Suprapubic skin (tissue), 4 donors: Measurements from ENCODE around the gene LRRC47.

Source experiments
- CTCF ChIP-seq, 2 donors: fragments of 200-600 bp in 1 of 2; fragments of 450-650 bp in 1 of 2; sonication (generic) in 1 of 2; IDR thresholded peaks; one replicate each; pipeline ENCODE4 v1.5.1; 2016 to 2019; ENCODE audit warnings: antibody characterized with exemption in 2 of 2, mild to moderate bottlenecking in 1 of 2, moderate library complexity in 1 of 2
- EP300 ChIP-seq: sonication (generic); formaldehyde crosslinking; IDR thresholded peaks from one replicate; pipeline ENCODE4 v1.6.1; 2017; ENCODE audit warnings: antibody characterized with exemption
- POLR2A ChIP-seq, 2 donors: fragments of 450-650 bp; IDR thresholded peaks; one replicate each; pipeline ENCODE4 v1.6.1; 2017; ENCODE audit warnings: antibody characterized with exemption in 2 of 2, mild to moderate bottlenecking in 2 of 2, moderate library complexity in 2 of 2
- POLR2AphosphoS5 ChIP-seq, 3 donors: sonication (generic); formaldehyde crosslinking; IDR thresholded peaks; one replicate each; pipeline ENCODE4 v1.6.1; 2017; ENCODE audit warnings: antibody characterized with exemption in 3 of 3

- TF ChIP-seq CTCF (IDR thresholded peaks at IDR 0.05), result no peak
- no peak for TF ChIP-seq POLR2A (IDR thresholded peaks at IDR 0.05)
- TF ChIP-seq POLR2AphosphoS5 (IDR thresholded peaks at IDR 0.05), result no peak
- no peak for TF ChIP-seq EP300
Observed at GRCh38 chr1:3747903-3748302, 48.4 kb downstream of the LRRC47 start.
